ENCODE measurements around the gene ISG15. TPM values are rescaled to one million over a fixed set of nuclear protein-coding genes. Genes with fewer than 3 reads are reported as not detected.
"Not testable (repeated sequence)": the region's sequence is repeated elsewhere in the genome, so short reads cannot be mapped to it uniquely, and the experiment has no call there.

Gene ISG15
- total and polyA plus RNA-seq, 8 donors: 8.3 to 90.0 (median 15.7) TPM

DNA sequence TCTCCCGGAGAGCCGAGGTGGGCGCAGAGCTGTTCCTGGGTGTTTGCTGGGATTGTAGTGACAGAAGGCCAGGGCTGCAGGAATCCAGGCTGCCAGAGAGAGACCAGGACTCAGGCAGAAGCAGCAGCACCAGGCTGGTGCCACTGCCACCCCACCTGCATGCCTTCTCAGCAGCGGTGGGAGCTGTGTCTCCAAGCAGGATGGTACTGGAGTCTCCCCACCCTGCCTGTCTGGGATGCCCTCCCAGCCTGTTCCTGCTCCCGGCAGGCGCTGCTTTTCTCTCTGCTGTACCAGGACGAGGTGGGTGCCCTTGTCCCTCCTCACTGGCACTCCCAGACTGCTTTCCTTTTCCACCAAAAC is 8.9 kb upstream of the ISG15 start:
- DNase-seq (peak in 1 of 4 donors; percentile 50), ATAC-seq (no peak)
- no peaks in the 10 kb centered on the region for H3K36me3 ChIP-seq
- H3K9me3 ChIP-seq: no peaks in the 10 kb centered on the region
- no peak overlapping the region for H3K27ac ChIP-seq
- peaks cover 12 to 43% of the 10 kb centered on the region in 2 donors for H3K4me1 ChIP-seq
- intact Hi-C loops (cut with DNase I): no loop called here
- no peak overlapping the region for H3K4me3 ChIP-seq
- H3K27me3 ChIP-seq: peaks cover 0 to 68% of the 10 kb centered on the region in 2 donors
- TF ChIP-seq, protein P1, sequence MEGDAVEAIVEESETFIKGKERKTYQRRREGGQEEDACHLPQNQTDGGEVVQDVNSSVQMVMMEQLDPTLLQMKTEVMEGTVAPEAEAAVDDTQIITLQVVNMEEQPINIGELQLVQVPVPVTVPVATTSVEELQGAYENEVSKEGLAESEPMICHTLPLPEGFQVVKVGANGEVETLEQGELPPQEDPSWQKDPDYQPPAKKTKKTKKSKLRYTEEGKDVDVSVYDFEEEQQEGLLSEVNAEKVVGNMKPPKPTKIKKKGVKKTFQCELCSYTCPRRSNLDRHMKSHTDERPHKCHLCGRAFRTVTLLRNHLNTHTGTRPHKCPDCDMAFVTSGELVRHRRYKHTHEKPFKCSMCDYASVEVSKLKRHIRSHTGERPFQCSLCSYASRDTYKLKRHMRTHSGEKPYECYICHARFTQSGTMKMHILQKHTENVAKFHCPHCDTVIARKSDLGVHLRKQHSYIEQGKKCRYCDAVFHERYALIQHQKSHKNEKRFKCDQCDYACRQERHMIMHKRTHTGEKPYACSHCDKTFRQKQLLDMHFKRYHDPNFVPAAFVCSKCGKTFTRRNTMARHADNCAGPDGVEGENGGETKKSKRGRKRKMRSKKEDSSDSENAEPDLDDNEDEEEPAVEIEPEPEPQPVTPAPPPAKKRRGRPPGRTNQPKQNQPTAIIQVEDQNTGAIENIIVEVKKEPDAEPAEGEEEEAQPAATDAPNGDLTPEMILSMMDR (IDR thresholded peaks at IDR 0.05): no peak

DNA sequence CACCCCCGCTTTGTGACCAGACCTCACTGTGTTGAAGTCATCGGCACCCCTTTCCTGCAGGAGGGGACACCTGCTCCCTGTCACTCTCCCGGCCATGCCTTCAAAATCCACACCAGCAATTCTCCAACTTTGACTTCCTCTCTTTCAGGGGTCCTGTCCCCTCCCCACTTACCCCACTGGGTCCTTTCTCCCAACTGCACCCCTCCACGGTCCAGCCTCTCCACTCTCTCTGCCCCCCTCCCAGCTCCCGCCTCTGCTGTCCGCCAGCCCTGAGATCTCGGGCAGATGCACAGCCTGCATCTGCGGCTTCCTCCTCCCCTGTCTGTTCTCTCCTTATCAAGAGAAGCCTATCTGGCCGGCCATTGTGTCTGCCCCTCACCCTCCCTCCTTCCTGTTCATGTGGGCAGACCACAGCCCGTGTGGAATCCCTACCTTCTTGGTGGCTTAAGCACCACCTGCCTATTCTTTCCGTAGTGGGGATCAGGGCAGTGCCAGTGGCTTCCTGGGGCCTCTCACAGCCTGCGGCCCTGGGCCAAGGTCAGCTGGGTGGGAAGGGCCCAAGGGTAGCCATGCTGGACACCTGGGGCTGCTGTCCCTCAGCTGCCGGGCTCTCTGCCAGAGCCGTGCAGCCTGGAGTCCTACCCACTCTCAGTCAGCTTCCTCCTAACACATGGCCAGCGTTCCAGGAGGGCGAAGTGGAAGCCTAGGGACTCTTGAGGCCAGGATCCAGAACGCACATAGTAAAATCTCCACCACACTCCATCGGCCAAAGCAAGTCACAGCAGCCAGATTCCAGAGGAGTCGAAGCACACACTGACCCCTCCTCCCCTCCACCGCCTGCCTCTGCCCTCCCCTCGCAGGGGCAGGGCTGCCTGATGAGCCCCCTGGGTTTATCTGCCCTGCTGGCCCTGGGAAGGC is 8.3 kb upstream of the ISG15 start:
- H3K4me3 ChIP-seq: no peak overlapping the region
- TF ChIP-seq, protein P1 (IDR thresholded peaks at IDR 0.05): no peak
- peak; percentile 46 to 75 (median 54) for DNase-seq
- no peaks in the 10 kb centered on the region for H3K36me3 ChIP-seq
- no peaks in the 10 kb centered on the region for H3K9me3 ChIP-seq
- intact Hi-C loops (cut with DNase I): no loop called here
- peak; percentile 64 for ATAC-seq
- H3K4me1 ChIP-seq: peaks cover 12 to 37% of the 10 kb centered on the region in 2 donors
- peaks cover 0 to 62% of the 10 kb centered on the region in 2 donors for H3K27me3 ChIP-seq
- no peak overlapping the region for H3K27ac ChIP-seq

DNA sequence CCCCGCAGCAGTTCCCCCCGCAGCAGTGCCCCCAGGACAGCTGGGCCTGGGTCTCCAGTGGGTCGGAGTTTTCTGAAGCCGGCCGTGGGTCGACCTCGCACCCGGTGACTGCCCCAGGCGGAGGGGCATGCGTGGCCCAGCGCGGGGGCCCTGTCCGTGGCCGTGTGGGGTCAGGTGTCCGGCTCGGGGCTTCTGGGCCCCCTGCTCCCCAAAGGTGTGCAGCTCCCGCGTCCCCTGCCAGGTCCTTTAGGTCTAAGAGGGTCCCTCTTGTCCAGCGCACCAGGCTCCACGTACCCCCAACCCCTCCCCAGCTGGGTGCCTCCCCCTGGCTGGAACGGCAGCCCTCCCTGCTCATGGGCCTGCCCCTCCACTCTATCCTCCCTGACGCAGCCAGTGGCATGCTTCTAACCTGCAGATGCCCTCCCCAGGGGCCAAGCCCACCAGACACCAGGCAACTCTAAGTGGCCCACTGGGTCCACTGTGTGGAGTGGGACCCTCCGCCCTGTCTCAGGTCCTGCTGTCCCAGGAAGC is 7.5 kb upstream of the ISG15 start:
- Histone ChIP-seq H3K4me3 (no peak overlapping the region), H3K36me3 (no peaks in the 10 kb centered on the region), H3K4me1 (peaks cover 12 to 29% of the 10 kb centered on the region in 2 donors), H3K27ac (no peak overlapping the region), H3K9me3 (no peaks in the 10 kb centered on the region), H3K27me3 (peaks cover 0 to 54% of the 10 kb centered on the region in 2 donors)
- ATAC-seq (no peak), DNase-seq (peak in 2 of 4 donors; percentile 19 to 47)
- TF ChIP-seq, protein P1 (IDR thresholded peaks at IDR 0.05): no peak
- intact Hi-C loops (cut with DNase I): no loop called here

DNA sequence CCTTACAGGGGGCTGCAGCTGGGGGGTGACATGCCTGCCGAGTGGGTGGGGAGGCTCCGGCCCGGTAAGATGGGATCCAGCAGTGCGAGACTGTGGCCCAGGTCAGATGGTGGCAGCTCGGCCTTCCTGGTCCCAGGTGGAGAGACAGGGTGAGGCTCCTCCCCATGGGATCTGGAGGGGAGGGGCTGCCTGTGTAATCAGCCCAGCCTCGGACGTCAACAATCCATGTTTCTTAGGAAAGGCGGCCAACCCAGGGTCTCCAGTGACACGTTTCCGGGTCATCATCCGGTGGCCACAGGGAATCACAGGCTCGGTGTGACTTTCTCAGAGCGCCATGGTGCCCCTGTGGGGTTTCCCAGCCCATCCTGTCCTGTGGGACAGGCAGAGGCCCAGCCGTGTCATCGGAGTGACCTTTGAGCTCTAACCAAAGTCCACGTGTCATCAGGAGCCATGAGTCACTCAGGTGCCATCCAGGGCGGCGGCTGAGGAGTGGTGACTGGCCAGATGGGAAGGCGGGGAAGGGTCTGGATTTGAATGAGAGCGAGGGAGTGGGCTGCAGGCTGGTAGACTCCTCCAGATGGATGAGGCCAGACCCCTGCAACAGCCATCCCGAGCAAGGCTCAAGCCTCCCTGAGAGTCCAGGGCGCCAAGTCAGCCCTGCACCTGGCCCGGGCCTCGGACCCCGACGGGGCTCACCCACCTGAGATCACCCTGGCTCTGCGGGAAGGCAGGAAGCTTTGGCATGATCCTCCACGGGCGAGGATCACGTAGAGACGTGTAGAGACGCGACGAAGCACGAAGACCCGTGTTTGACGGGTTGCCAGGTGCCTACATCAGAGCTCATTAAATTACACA is 6.8 kb upstream of the ISG15 start:
- TF ChIP-seq, protein P1 (IDR thresholded peaks at IDR 0.05): no peak
- no peaks in the 10 kb centered on the region for H3K9me3 ChIP-seq
- H3K4me1 ChIP-seq: peaks cover 12 to 22% of the 10 kb centered on the region in 2 donors
- peak in 2 of 4 donors; percentile 32 to 67 for DNase-seq
- no peaks in the 10 kb centered on the region for H3K36me3 ChIP-seq
- H3K27ac ChIP-seq: no peak overlapping the region
- no peak for ATAC-seq
- intact Hi-C loops (cut with DNase I): no loop called here
- peaks cover 0 to 47% of the 10 kb centered on the region in 2 donors for H3K27me3 ChIP-seq
- no peak overlapping the region for H3K4me3 ChIP-seq

DNA sequence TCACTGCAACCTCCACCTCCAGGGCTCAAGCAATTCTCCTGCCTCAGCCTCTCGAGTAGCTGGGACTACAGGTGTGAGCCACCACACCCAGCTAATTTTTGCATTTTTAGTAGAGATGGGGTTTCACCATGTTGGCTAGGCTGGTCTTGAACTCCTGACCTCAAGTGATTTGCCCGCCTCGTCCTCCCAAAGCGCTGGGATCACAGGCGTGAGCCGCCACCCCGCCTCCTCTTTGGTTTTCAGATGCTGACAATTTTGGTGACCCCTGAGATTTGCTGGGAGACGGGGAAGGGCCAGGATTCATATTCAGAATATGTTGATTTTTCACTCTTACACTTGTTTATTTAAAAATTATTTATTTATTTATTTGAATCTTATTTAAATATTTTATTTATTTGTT is 3.2 kb upstream of the ISG15 start:
- intact Hi-C loops (cut with DNase I); ATAC-seq; H3K4me3 ChIP-seq; H3K36me3 ChIP-seq; H3K9me3 ChIP-seq; H3K27ac ChIP-seq: not testable (repeated sequence)
- Histone ChIP-seq H3K4me1 (peaks cover 10 to 28% of the 10 kb centered on the region in 2 donors), H3K27me3 (peaks cover 0 to 11% of the 10 kb centered on the region in 2 donors)
- peak in 1 of 4 donors; percentile 51 for DNase-seq
